Measurements from ENCODE around the gene ST7.
"Not testable (repeated sequence)": the region's sequence is repeated elsewhere in the genome, so short reads cannot be mapped to it uniquely, and the experiment has no call there.

Gene ST7

DNA sequence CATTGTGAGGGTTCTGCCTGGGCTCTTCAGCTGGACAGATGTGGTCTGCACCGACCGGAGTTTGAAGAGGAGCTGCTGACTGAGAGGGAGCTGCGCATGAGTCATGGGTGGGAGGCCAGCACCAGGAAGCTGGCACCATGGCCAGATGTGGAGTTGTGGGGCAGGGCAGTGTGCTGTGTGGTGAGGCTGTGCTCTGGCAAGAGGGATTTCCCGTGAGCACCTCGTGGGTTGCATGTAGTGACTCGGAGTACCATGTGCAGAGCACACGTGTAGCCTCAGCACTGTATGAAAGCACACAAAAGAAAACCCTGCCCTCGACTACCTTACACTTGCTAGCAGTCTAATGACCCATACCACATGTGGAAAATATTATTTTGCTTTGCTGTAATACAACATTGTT, 266.2 kb downstream of the ST7 start:
- DNase-seq (ENCODE audit: low read depth, low spot score): no peak

DNA sequence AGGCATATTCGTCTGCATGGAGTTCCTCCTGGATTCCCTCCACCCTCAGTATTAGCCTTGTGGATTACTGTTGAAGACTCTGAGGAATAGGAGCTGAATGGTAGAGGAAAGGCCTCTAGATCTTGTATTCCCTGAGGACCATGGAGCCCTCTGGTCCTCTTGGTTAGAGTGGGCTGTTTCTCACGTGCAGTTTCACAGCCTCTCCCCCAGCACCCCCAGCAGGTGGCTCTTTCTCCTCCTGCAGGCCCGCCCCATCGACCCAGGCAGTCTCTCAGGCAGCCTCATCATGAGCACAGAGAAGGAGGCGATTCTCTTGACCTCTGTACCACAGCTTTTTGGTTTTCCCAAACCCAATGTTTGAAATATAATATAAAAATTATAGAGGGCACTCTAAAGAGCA, 267.5 kb downstream of the ST7 start:
- DNase-seq (ENCODE audit: low read depth, low spot score): no peak

DNA sequence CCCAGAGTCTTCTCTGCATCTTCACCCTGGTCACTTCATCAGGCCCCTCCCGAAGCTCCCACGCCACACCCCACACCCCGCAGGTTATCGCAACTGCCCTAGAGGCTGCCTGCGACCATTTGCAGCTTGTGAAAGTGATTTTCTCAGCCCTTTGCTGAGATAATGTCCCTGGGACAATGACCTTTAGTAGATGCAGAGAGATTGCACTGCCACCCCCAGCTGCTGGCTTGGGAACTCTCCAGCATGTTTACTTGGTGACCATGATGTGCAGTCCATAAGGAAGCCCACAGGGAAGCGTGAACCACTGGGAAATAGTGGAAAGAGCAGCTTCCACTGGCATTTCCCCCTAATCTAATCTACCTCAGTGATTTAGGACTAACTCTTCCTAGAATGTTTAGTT, 272.2 kb downstream of the ST7 start:
- no peak for DNase-seq (ENCODE audit: low read depth, low spot score)

DNA sequence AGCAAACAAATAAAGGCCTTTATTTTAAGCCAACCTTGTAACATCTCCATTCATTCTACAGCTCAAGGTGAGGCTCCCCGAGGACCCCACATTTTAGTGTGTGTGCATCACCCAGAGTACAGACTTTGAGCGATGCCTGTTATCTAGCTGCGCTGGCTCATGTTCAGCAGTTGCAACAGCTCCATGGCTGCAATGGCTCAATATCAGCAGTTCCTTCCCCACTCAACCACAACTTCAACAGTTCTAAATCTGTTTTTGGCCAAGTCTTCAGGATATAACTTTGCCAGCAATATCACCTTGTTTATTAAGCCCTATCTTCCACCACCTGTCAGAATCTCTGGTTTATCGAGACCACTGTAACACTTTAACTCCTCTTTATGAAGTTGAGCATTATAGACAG, 273.8 kb downstream of the ST7 start:
- DNase-seq (ENCODE audit: low read depth, low spot score): no peak

DNA sequence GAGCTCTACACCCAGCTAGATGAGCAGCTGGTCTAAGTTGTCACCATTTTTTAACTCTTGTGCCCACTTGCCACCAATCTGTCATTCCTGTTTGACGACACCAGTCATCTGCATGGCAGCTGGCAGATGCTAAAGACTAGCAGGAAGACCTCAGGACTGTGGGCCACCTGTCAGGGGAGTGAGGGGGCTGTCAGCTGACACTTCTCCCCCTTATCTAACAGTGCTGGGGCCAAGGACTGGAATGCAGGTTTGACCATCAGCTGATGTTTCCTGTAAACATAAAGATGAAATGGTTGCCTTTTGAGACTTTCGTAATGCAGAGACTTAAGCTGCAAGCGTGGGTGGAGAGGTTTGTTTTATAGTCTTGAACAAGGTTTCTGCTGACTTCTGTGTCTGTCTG, 276.0 kb downstream of the ST7 start:
- no peak for DNase-seq (ENCODE audit: low read depth, low spot score)

DNA sequence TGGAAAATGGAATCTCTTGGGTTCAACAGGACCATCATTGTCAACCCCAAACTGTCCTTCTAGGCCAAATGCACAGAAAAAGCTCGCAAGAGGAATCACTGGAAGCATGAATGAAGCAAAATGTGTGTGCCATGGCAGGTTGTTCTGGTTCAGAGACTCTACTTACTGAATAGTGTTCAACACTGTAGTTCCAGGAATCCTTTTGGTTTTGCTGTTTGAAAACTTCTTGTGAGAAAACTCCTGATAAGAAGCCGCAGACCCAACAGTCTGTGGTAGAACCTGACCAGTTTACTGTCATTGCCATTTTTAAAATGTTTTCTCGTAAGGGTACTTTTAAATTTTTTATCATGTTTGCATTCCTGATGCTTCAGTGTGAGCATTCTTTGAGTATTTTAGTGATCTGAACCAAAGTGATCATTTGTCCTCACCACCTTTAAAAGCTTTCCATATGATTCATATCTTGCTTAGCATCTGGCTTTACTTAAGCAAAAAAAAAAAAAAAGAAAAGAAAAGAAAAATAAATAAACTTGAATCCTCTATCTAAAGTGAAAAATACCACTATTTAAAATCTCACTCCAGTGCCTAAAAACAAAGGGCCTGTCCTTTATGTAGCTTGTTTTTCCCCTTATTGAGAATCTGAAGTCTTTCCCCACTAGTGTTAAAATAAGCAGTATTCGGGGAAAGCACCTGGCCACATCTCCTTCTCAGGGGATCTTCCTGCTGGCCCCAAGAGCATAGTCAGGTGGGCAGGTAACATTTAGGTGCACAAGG, 277.2 kb downstream of the ST7 start:
- DNase-seq (ENCODE audit: low read depth, low spot score): no peak

DNA sequence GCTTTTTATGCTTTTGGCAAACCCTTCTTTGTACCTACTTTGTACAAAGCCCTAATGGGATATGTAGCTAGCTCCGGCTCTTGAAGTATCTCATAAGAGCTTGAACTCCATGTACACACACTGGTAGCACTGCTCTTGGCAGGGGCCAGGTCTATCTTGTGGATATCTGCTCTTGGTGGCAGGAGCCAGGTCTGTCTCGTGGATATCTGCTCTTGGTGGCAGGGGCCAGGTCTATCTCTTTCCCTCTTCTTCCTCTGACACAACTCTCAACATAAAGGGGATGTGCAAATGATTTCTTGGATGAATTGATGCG, 277.7 kb downstream of the ST7 start:
- no peak for DNase-seq (ENCODE audit: low read depth, low spot score)

DNA sequence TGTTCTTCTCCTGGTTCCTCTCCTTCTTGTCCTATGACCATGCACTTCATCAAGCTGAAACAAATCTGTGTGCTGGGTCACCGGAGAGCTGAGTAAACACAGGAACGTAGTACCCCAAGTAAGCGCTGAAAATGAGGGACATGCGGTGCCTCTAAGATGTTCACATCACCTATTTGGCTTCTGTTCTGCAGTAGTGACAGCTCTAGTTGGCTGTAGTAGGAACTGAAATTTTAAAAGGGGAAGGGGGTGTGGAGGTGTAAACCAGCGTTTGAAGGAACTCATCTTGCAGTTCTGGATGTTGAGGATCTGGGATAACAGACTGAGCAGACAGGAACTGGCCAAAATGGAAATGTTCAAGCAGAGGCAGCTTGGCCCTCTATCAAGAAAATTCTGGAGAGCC, 284.3 kb downstream of the ST7 start:
- no peak for DNase-seq (ENCODE audit: low read depth, low spot score)

DNA sequence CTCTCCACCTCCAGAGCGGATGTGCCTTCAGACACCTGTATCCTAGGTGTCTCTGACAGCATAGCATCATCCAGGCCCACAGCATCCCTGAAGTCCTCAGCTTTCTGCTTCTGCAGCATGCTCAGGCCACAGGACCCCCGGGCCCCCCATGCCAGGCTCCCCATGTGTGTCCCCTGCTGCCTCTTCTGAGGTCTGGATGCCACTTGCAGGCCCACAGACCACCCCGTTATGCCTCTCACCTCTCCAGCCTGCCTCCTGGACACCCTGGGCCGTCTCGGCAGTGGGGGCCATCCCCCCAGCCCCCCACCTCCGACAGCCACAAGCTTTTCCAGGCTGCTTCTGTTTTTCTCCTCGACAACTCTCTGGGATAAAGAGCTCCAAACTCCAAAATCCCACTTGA, 285.2 kb downstream of the ST7 start:
- no peak for DNase-seq (ENCODE audit: low read depth, low spot score)

DNA sequence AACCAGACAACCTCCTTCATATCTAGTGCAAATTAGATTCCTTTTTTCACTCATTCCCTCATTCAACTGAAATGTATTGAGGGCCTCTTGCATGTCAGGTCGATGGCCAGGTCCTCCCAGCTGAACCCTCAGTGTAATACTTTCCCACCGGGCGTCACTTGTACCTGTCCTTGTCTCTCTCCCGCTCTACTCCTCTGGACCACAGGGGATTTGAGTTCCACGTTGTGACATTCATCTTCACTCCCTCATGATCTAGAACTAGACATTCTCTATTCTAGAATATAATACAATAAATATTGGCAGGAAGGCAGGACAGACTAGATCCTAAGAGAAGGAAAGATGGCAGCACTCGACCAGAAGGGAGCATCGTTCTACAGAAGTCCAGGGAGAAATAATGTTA, 285.6 kb downstream of the ST7 start:
- no peak for DNase-seq (ENCODE audit: low read depth, low spot score)

DNA sequence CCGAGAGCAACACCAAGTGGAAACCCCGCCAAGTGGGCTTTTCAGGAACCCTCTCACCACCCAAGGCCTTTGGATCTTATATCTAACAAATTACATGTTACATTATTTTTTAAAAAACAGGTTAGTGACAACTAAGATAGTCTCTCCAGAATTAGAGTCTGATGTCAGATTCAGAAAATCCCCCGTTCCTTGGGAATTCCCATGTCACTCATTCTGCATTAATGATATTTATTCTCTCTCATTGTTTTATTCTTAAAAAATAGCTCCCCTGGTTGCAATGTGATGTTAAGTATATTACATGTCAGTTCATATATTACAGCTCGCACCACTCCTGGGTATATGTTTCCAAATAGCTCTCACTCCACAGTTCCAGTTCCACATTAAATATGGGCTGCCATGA, 287.8 kb downstream of the ST7 start:
- DNase-seq (ENCODE audit: low read depth, low spot score): no peak

DNA sequence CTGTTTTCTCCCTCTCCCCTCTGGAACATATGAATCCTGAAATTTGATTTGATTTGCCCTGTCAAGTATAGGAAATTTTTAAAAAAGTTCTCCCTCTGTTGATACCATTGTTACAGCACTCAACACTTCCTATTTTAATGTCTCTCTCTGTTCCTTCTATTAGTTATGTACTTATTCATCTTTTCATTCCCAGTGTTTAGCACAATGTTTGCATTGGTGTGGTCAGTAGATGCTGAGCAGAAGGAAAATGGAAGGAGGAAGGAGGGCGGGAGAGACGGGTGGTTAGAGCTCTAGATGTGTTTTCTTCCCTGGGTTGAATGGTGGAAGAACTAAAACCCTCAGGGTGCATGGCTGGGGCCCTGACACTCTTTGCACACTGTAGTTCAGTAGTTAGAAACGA, 290.1 kb downstream of the ST7 start:
- DNase-seq (ENCODE audit: low read depth, low spot score): no peak

DNA sequence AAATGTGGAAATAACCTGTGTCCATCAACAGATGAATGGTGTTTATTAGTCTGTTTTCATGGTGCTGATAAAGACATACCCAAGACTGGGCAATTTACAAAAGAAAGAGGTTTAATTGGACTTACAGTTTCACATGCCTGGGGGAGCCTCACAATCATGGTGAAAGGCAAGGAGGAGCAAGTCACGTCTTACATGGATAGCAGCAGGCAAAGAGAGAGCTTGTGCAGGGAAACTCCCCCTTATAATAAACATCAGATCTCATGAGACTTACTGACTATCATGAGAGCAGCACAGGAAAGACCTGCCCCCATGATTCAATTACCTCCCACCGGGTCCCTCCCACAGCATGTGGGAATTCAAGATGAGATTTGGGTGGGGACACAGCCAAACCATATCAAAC, 292.4 kb downstream of the ST7 start:
- DNase-seq (ENCODE audit: low read depth, low spot score): not testable (repeated sequence)

DNA sequence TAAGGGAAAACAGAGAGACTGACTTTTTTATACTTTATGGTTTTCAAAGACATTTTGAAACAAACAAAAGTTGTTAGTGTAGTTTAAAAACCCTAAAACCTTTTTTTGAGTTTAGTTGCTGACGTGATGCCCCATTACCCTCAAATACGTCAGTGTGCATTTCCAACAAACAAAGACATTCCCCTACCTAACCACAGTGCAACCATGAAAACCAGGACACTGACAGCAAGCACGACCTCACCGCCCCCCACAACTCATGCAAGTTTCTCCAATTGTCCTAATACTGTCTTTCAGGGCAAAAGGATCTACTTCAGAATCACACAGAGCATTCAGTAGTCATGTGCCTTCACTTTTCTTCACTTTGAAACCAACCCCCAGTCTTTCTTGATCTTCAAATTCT, 294.5 kb downstream of the ST7 start:
- DNase-seq (ENCODE audit: low read depth, low spot score): no peak

DNA sequence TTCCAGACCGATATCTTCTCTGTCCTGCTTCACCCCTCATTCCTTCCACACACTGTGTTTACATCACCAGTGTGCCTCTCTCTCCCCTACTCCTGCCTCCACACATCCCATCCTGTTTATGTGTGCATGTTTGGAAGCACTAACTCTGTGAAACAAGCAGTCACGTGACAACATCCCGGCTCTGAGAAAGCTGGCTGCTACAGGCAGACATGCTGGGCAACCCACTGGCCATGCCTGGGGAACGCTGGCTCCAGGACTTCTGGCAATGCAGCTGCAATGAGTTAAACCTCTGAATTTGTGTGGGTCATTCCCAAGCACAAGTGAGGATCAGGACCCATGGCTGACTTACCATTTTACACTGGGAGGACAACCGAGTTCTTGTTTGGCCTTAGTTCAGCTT, 295.5 kb downstream of the ST7 start:
- peak; percentile 18 for DNase-seq (ENCODE audit: low read depth, low spot score)

DNA sequence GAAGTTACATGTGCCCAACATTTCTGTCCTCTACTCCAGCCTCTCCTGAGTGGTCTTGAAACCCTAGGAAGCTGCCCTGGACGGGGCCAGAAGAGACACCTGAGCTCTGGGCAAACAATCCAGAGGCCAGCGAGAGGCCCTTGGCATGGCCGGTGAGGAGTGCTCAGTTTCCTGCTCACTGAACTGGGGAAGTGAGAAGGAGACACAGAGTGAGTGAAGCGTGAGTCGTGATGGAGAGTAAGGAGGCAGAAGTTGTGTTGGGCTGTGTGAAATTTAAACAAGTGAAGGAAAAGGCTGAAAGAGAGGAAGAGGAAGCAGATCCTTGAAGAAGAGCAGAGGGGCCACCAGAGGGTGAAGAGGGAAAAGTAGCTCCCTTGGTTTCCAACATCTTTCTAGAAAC, 296.4 kb downstream of the ST7 start:
- no peak for DNase-seq (ENCODE audit: low read depth, low spot score)

DNA sequence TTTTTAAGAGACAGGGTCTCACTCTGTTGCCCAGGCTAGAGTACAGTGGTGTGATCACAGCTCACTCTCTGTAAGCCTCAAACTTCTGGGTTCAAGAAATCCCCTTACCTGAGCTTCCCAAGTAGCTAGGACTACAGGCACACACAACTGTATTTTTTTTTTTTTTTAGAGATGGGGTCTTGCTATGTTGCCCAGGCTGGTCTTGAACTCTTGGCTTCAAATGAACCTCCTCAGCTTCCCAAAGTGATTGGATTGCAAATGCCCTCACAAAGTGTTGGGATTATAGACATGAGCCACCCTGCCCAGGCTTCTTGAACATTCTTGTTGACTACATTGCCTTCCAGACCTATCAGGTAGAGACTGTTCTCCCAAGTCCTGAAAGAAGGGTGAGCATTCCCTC, 296.9 kb downstream of the ST7 start:
- no peak for DNase-seq (ENCODE audit: low read depth, low spot score)

DNA sequence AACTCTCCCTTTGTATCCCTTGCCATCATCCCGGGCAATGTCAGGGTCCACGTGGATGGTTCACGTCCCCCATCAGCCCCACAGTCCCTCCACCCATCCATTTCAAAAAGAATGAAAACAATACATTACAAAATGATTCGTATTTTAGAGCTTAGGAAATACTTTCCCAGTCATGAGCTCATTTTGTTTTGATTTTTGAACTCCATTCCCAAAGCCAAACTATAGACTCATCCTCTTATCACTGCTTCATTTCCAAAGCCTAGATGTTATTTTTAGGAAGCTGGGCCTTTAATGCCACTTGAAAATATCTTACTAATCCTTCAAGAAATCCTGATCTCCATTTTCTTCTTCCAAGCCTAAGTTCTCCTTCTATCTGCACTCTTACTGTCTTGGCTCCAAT, 297.5 kb downstream of the ST7 start:
- no peak for DNase-seq (ENCODE audit: low read depth, low spot score)

DNA sequence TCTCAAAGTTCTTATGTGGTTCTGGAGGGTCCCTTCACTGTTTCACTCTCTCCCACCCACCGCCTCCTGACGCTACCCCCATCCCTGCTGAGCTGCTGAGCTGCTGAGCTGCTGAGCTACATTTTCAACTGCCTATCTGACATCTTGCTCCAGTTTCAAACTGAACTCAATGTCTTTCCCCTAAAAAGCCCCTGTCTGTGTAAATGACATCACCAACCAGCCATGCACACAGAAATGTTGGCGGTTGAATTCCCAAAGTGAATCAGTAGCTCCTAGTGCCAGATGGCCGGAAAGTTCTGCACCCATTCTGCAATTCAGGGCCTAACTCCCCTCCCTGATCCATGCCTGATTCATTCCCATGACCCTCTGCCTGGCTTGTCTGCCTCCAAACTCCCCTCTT, 298.4 kb downstream of the ST7 start:
- no peak for DNase-seq (ENCODE audit: low read depth, low spot score)

DNA sequence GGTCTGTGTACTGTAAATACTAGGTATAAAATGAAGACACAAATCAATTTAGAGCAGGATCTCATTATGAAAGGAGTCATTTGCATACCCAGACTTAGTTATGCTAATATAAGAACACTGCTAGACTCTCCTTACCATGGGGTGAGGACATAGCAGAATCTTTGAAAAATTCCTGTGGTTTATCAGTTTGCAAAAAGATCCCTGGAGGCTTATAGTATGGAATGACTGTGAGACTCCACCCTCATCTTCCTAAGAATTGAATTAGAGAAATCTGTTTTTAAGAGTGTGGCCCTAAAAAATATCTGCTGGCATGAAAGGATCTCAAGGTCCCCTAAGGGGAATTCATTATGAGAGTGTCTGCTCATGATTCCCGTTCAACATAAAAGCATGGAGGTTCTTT, 306.3 kb downstream of the ST7 start:
- DNase-seq (ENCODE audit: low read depth, low spot score): no peak

DNA sequence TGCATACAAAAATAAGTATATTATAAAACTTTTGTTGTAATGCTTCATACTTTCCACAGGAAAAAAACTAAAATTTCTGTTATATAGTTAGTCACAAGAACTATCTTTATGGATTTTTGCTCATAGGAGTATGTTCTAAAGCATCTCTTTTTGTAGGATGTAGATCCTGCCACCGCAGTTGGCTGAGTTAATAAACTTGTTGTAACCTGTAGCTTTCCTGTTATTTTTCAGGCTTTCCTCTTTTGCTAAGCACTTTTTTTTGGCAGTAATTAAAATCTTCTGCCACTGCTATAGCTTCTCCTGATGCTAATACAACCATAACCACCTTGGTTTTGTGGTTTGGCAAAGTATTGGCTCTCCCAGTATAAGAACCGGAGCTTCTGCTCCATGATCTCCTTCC, 309.2 kb downstream of the ST7 start:
- DNase-seq (ENCODE audit: low read depth, low spot score): no peak

DNA sequence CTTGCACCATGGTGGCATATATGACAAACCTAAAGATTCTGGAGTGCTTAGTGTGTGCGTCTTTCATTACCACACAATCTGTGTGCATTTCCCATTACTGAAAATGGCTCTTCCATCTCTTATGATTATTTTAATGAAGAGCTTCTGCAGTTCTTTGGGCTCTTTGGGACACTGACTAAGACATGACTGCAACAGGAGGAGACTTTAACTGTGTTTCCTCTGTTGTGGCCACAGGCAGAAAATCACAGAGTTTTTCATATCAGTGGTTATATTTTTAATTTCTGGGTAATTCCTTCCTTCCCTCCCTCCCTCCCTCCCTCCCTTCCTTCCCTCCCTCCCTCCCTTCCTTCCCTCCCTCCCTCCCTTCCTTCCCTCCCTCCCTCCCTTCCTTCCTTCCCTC, 311.4 kb downstream of the ST7 start:
- DNase-seq (ENCODE audit: low read depth, low spot score): no peak

DNA sequence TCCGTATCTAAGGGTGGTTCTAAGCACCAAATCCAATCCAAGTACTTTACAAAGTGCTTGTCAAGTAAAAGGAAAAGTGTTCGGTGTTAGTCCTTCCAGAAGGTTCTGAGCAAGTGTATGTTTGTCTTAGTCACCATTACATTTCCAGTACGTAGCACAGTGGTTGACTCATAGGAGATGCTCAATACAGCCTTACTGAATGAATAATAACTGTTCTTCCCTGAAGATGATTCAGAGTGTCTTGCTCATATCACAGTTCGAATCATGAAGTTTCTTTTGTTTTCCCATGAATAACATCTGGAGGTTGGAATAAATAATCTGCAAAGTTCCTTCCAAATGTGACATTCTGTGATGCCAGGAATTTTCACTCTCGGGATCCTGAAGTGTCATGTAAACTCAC, 316.1 kb downstream of the ST7 start:
- DNase-seq (ENCODE audit: low read depth, low spot score): peak; percentile 7

DNA sequence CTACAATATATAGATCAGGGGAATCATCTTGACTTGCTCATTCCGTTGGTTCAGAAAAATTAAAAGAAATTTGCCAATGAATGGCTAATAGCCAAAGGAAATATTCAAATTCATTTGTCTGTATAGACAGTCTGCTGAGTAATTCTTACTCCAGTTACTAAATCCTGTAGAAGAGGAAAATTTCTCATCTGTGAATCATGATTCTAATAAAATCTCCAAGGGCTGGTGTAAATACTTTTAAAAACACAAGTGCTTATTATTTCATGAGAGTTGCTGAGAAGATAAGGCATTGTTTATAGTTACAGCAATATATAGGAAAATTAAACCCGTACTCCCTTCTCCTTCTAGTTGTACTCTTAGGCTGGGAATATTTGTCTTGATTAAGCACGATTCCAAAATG, 316.6 kb downstream of the ST7 start:
- DNase-seq (ENCODE audit: low read depth, low spot score): no peak
